Keratinocyte (primary cell): ENCODE results near the gene RAB3B. TPM values are rescaled to one million over a fixed set of nuclear protein-coding genes. Genes with fewer than 3 reads are reported as not detected.

Experiments used
- DNase-seq: peaks from one replicate; pipeline ENCODE4 v3.0.0-alpha.2; 2011; ENCODE audit warnings: low read depth, missing footprints, low spot score
- FAIRE-seq: peaks from 2 replicates; lab custom pipeline; 2011; peaks lifted over from hg19 to GRCh38; lab: Jason Lieb, UNC
- H2AFZ ChIP-seq: 2 replicates; pipeline ENCODE4 v1.6.0; 2012; ENCODE audit warnings: low read length, control low read depth, inconsistent platforms; ENCODE audit not compliant: control insufficient read depth
- H3K27ac ChIP-seq: 2 replicates; pipeline ENCODE4 v1.5.1; 2011; ENCODE audit warnings: low read length; ENCODE audit not compliant: control insufficient read depth, insufficient read depth
- H3K27me3 ChIP-seq: 3 replicates; pipeline ENCODE4 v1.6.0; 2011; ENCODE audit warnings: low read length; ENCODE audit not compliant: control insufficient read depth, insufficient read depth; ENCODE audit errors: extremely low read depth
- H3K36me3 ChIP-seq, 2 experiments: 2 replicates in 1 of 2; 3 replicates in 1 of 2; pipeline ENCODE4 v1.5.1; 2011; ENCODE audit warnings: low read length in 2 of 2, mild to moderate bottlenecking in 1 of 2; ENCODE audit not compliant: control insufficient read depth in 2 of 2, insufficient read depth in 2 of 2; ENCODE audit errors: extremely low read depth in 1 of 2
- H3K4me1 ChIP-seq: 3 replicates; pipeline ENCODE4 v1.5.1; 2011; ENCODE audit warnings: low read length; ENCODE audit not compliant: control insufficient read depth, insufficient read depth; ENCODE audit errors: extremely low read depth
- H3K4me2 ChIP-seq: 3 replicates; pipeline ENCODE4 v1.6.0; 2011; ENCODE audit warnings: low read depth, low read length; ENCODE audit not compliant: control insufficient read depth, insufficient read depth; ENCODE audit errors: extremely low read depth
- H3K4me3 ChIP-seq, 3 experiments: fragments of 200-600 bp in 1 of 3; sonication (generic) in 1 of 3; 2 replicates in 2 of 3; 3 replicates in 1 of 3; pipeline ENCODE4 v1.5.1; 2011 to 2016; ENCODE audit warnings: low read length in 3 of 3, mild to moderate bottlenecking in 3 of 3, control low read depth in 2 of 3, inconsistent platforms in 1 of 3, low read depth in 1 of 3, mixed read lengths in 1 of 3, mixed run types in 1 of 3, moderate library complexity in 1 of 3; ENCODE audit not compliant: control insufficient read depth in 2 of 3, insufficient read depth in 2 of 3; ENCODE audit errors: extremely low read depth in 1 of 3
- H3K79me2 ChIP-seq: 2 replicates; pipeline ENCODE4 v1.6.0; 2012; ENCODE audit warnings: low read length; ENCODE audit not compliant: control insufficient read depth, insufficient read depth
- H3K9ac ChIP-seq: 3 replicates; pipeline ENCODE4 v1.6.0; 2011; ENCODE audit warnings: low read length; ENCODE audit not compliant: control insufficient read depth, insufficient read depth; ENCODE audit errors: extremely low read depth
- H3K9me1 ChIP-seq: 3 replicates; pipeline ENCODE4 v1.6.0; 2011; ENCODE audit warnings: low read length; ENCODE audit not compliant: control insufficient read depth, insufficient read depth; ENCODE audit errors: extremely low read depth
- H3K9me3 ChIP-seq: 2 replicates; pipeline ENCODE4 v1.5.1; 2012; ENCODE audit warnings: low read depth, low read length; ENCODE audit not compliant: control insufficient read depth
- H4K20me1 ChIP-seq: 3 replicates; pipeline ENCODE4 v1.6.0; 2011; ENCODE audit warnings: low read length; ENCODE audit not compliant: control insufficient read depth, insufficient read depth; ENCODE audit errors: extremely low read depth
- EZH2 ChIP-seq: IDR thresholded peaks from one replicate; pipeline ENCODE4 v1.6.1; 2012; ENCODE audit warnings: inconsistent platforms, mild to moderate bottlenecking, low read length, moderate library complexity
- dilution Hi-C: fragments of 300-500 bp; cut with MboI; formaldehyde crosslinking; loops from one replicate; pipeline ENCODE4 v1.7.0; 2020; ENCODE audit warnings: low sequenced_read_pairs; ENCODE audit not compliant: extremely low pct_ligation_motif_present
- polyA plus RNA-seq, 5 experiments: library from polyadenylated mRNA; depleted of rRNA in 3 of 5; stranded (reverse) in 3 of 5; stranded (forward) in 1 of 5; unstranded in 1 of 5; fragments of >200 nt; gene quantifications; 1 replicate in 1 of 5; 2 replicates in 3 of 5; 3 replicates in 1 of 5; pipeline versions ENCODE4 v1.2.1 to v1.2.3, GENCODE V29; 2011 to 2012; ENCODE audit warnings: missing spikeins in 2 of 5, low read depth in 1 of 5, low replicate concordance in 1 of 5
- TF ChIP-seq, protein P1 (sequence below), 3 experiments: IDR thresholded peaks in 1 of 3; conservative IDR thresholded peaks in 1 of 3; optimal IDR thresholded peaks in 1 of 3; 2 replicates in 2 of 3; 3 replicates in 1 of 3; pipeline versions ENCODE3 to v1.5.1; 2011; ENCODE audit warnings: low read length in 3 of 3, mild to moderate bottlenecking in 3 of 3, moderate library complexity in 2 of 3, control low read depth in 1 of 3, inconsistent platforms in 1 of 3; ENCODE audit not compliant: insufficient read depth in 2 of 3; ENCODE audit errors: extremely low read depth in 1 of 3

The RAB3B gene
- polyA plus RNA-seq, 1 donor (not counting 4 experiments of a cell fraction or from before 2014, with no cell fraction given) = 2.6 TPM

DNA sequence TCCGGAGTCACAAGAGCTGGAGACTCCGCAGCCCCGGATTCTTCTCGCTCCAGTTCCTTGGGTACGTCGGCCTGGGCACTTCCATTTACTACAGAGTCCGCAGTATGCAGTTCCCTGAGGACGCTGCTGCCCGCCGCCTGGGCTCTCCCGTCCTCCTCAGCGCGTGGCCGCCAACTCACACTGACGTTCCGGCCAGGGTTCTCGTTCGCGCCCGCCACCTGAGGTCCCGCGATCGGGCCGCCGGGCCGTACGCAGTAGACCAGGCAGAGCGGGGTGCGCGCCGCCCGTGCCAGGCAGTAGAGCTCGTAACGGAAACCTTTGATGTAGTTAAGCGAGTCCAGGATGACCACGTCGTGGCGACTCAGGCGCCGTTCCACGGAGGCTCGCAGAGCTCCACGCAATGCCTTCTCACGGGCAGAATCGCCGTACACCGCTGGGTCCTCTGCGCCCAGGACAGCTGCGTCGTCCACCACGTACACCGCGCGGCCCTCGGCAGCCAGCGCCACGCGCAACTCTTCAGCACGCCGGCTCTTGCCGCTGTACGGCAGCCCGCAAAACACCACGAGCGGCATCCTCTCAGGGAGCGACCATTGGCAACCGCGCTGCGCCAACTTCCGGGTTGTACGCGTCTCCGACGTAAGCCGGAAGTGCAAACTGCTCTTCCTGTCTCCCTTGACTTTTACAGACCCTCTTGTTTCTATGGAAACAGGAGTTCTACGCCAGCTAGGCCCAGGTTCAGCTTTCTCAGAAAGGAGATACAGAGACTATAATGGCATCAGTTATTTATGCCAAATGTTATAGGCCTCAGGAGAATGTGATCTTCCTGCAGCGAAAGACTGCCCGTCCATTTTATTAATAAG lies 42.9 kb upstream of the RAB3B start, which contains the start of gene KTI12:
Gene KTI12 (minus strand): TSS at position 621 of the 860 bp plus-strand sequence. CDS start 49 bp downstream, at position 572.
- Histone ChIP-seq H3K4me1 (peaks cover 21% of the 10 kb centered on the region), H4K20me1 (peaks cover 9% of the 10 kb centered on the region), H3K9me1 (no peaks in the 10 kb centered on the region), H3K9ac (peak within 1 kb of the TSS; percentile 90), H3K9me3 (no peaks in the 10 kb centered on the region), H3K4me3 (peak within 1 kb of the TSS; percentile 80 to 94 (median 88)), H3K4me2 (peak within 1 kb of the TSS; percentile 84), H3K79me2 (peaks cover 32% of the 10 kb centered on the region), H3K36me3 (peaks cover 0 to 2% of the 10 kb centered on the region in 2 experiments), H2AFZ (peak within 1 kb of the TSS; percentile 91), H3K27me3 (no peaks in the 10 kb centered on the region), H3K27ac (peak within 1 kb of the TSS; percentile 78)
- TF ChIP-seq, protein P1, sequence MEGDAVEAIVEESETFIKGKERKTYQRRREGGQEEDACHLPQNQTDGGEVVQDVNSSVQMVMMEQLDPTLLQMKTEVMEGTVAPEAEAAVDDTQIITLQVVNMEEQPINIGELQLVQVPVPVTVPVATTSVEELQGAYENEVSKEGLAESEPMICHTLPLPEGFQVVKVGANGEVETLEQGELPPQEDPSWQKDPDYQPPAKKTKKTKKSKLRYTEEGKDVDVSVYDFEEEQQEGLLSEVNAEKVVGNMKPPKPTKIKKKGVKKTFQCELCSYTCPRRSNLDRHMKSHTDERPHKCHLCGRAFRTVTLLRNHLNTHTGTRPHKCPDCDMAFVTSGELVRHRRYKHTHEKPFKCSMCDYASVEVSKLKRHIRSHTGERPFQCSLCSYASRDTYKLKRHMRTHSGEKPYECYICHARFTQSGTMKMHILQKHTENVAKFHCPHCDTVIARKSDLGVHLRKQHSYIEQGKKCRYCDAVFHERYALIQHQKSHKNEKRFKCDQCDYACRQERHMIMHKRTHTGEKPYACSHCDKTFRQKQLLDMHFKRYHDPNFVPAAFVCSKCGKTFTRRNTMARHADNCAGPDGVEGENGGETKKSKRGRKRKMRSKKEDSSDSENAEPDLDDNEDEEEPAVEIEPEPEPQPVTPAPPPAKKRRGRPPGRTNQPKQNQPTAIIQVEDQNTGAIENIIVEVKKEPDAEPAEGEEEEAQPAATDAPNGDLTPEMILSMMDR (optimal IDR thresholded peaks at IDR 0.05 in 1 of 3, IDR thresholded peaks at IDR 0.05 in 1 of 3, conservative IDR thresholded peaks at IDR 0.05 in 1 of 3; ENCODE audit: extremely low read depth in 1 of 3, insufficient read depth in 2 of 3, low read length in 3 of 3) = no peak
- no peak for TF ChIP-seq EZH2
- peak; percentile 34 for FAIRE-seq
- no peak for DNase-seq
- dilution Hi-C loops = no loop called here

DNA sequence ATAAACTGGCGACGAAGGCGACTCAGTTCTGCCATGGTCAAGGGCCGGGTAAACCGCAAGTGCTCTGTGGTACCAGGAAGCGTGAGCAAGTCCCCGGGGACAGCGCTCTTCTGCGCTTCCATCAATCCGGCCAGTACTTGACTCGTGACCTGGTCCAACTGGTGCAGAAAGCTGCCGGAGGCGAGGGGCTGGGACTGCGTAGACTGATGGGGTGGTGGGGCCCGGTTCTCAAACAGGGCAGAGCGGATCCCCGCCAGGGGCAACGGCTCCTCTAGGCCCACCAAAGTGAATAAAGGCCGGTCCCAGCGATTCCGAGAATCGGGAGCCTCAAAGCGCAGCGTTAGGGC lies 42.3 kb upstream of the RAB3B start:
- peak overlapping the region; percentile 90 for H3K9ac ChIP-seq
- H4K20me1 ChIP-seq = peaks cover 9% of the 10 kb centered on the region
- dilution Hi-C loops = no loop called here
- peak overlapping the region; percentile 84 for H3K4me2 ChIP-seq
- H3K9me1 ChIP-seq = no peaks in the 10 kb centered on the region
- H3K36me3 ChIP-seq = peaks cover 0 to 2% of the 10 kb centered on the region in 2 experiments
- peaks cover 32% of the 10 kb centered on the region for H3K79me2 ChIP-seq
- peaks cover 21% of the 10 kb centered on the region for H3K4me1 ChIP-seq
- peak overlapping the region; percentile 91 for H2AFZ ChIP-seq
- TF ChIP-seq, protein P1 (optimal IDR thresholded peaks at IDR 0.05 in 1 of 3, IDR thresholded peaks at IDR 0.05 in 1 of 3, conservative IDR thresholded peaks at IDR 0.05 in 1 of 3; ENCODE audit: extremely low read depth in 1 of 3, insufficient read depth in 2 of 3, low read length in 3 of 3) = no peak
- TF ChIP-seq EZH2 = no peak
- H3K9me3 ChIP-seq = no peaks in the 10 kb centered on the region
- peak overlapping the region; percentile 78 for H3K27ac ChIP-seq
- no peaks in the 10 kb centered on the region for H3K27me3 ChIP-seq
- DNase-seq (no peak), FAIRE-seq (no peak)
- peak overlapping the region; percentile 80 to 94 (median 88) for H3K4me3 ChIP-seq
